WTC11 (cell line): ENCODE results near the gene DSG2. TPM values are rescaled to one million over a fixed set of nuclear protein-coding genes. Genes with fewer than 3 reads are reported as not detected.

Experiments used
- ATAC-seq: fragments of 200-7000 bp; cut with Tn5 transposase; 2 replicates; pipeline ENCODE4 v1.10.0; 2021; ENCODE audit warnings: mild to moderate bottlenecking, moderate library complexity
- CTCF ChIA-PET: fragments of 300-600 bp; sonication (Branson Sonifier 250); formaldehyde crosslinking; loops from one replicate; lab custom pipeline; 2021; ENCODE audit warnings: antibody characterized with exemption; lab: Charles Lee
- POLR2A ChIA-PET: fragments of 350-600 bp; sonication (Branson Sonifier 250); formaldehyde crosslinking; loops from one replicate; lab custom pipeline; 2021; ENCODE audit warnings: antibody characterized with exemption; lab: Charles Lee
- DNase-seq: peaks from one replicate; pipeline ENCODE4 v3.0.0; 2021; ENCODE audit warnings: low spot score
- H3K27ac Mint-ChIP-seq: 2 replicates; pipeline ENCODE4 v1.8.0; 2021; ENCODE audit warnings: mixed read lengths
- H3K27me3 Mint-ChIP-seq: 2 replicates; pipeline ENCODE4 v1.8.0; 2021; ENCODE audit warnings: low read depth, mild to moderate bottlenecking, moderate library complexity, mixed read lengths
- H3K36me3 Mint-ChIP-seq: 2 replicates; pipeline ENCODE4 v1.8.0; 2021; ENCODE audit warnings: mixed read lengths
- H3K4me1 Mint-ChIP-seq: 2 replicates; pipeline ENCODE4 v1.8.0; 2022; ENCODE audit warnings: mixed read lengths
- H3K4me3 Mint-ChIP-seq: 2 replicates; pipeline ENCODE4 v1.8.0; 2021; ENCODE audit warnings: mild to moderate bottlenecking, moderate library complexity, mixed read lengths
- H3K9me3 Mint-ChIP-seq: 2 replicates; pipeline ENCODE4 v1.8.0; 2021; ENCODE audit warnings: mixed read lengths
- ATF2 ChIP-seq: sonication (generic); formaldehyde crosslinking; IDR thresholded peaks from 2 replicates; pipeline ENCODE4 v1.8.1; 2022; ENCODE audit warnings: low read depth, missing genetic modification reagents, borderline replicate concordance
- CBFB ChIP-seq: sonication (generic); formaldehyde crosslinking; IDR thresholded peaks from 2 replicates; pipeline ENCODE4 v1.8.1; 2022; ENCODE audit warnings: mild to moderate bottlenecking, low read depth, missing genetic modification reagents
- CREB1 ChIP-seq: sonication (generic); formaldehyde crosslinking; IDR thresholded peaks from 2 replicates; pipeline ENCODE4 v1.8.0; 2023; ENCODE audit warnings: mild to moderate bottlenecking, missing genetic modification reagents
- E2F4 ChIP-seq: sonication (generic); formaldehyde crosslinking; IDR thresholded peaks from 2 replicates; pipeline ENCODE4 v1.8.1; 2022; ENCODE audit warnings: low read depth, mild to moderate bottlenecking, moderate library complexity, missing genetic modification reagents, borderline replicate concordance
- ELF4 ChIP-seq: sonication (generic); formaldehyde crosslinking; IDR thresholded peaks from 2 replicates; pipeline ENCODE4 v1.8.1; 2022; ENCODE audit warnings: low read depth, mild to moderate bottlenecking, moderate library complexity, missing genetic modification reagents
- ERG ChIP-seq: fragments of 250-450 bp; sonication (Bioruptor Pico); IDR thresholded peaks from 2 replicates; pipeline ENCODE4 v1.8.0; 2021; ENCODE audit warnings: mild to moderate bottlenecking
- ESRRA ChIP-seq: sonication (generic); formaldehyde crosslinking; IDR thresholded peaks from 2 replicates; pipeline ENCODE4 v1.8.1; 2022; ENCODE audit warnings: mild to moderate bottlenecking, missing genetic modification reagents, borderline replicate concordance
- FOXK1 ChIP-seq: sonication (generic); formaldehyde crosslinking; IDR thresholded peaks from 2 replicates; pipeline ENCODE4 v1.8.0; 2022; ENCODE audit warnings: mild to moderate bottlenecking, moderate library complexity, missing genetic modification reagents
- GRHL2 ChIP-seq: fragments of 250-450 bp; sonication (Bioruptor Pico); IDR thresholded peaks from 2 replicates; pipeline ENCODE4 v1.8.0; 2022; ENCODE audit warnings: mild to moderate bottlenecking, moderate library complexity; ENCODE audit not compliant: insufficient replicate concordance, severe bottlenecking
- HMGXB4 ChIP-seq: sonication (generic); formaldehyde crosslinking; IDR thresholded peaks from 2 replicates; pipeline ENCODE4 v1.8.1; 2023; ENCODE audit warnings: mild to moderate bottlenecking, moderate library complexity, missing genetic modification reagents
- JAZF1 ChIP-seq: fragments of 250-450 bp; sonication (Bioruptor Pico); IDR thresholded peaks from 2 replicates; pipeline ENCODE4 v1.9.0; 2021; ENCODE audit warnings: moderate library complexity, mild to moderate bottlenecking, inconsistent platforms
- JUN ChIP-seq: sonication (generic); formaldehyde crosslinking; IDR thresholded peaks from 2 replicates; pipeline ENCODE4 v1.8.0; 2023; ENCODE audit warnings: mild to moderate bottlenecking, missing genetic modification reagents
- NFYB ChIP-seq: sonication (generic); formaldehyde crosslinking; conservative IDR thresholded peaks from 2 replicates; pipeline ENCODE4 v1.8.0; 2022; ENCODE audit warnings: low read depth, missing genetic modification reagents
- PRRX2 ChIP-seq: fragments of 250-450 bp; sonication (Bioruptor Pico); IDR thresholded peaks from 2 replicates; pipeline ENCODE4 v1.8.0; 2021; ENCODE audit warnings: mild to moderate bottlenecking
- RELA ChIP-seq: sonication (generic); formaldehyde crosslinking; IDR thresholded peaks from 2 replicates; pipeline ENCODE4 v1.8.1; 2022; ENCODE audit warnings: missing genetic modification reagents, mild to moderate bottlenecking, borderline replicate concordance
- SMAD4 ChIP-seq: sonication (generic); formaldehyde crosslinking; IDR thresholded peaks from 2 replicates; pipeline ENCODE4 v1.8.0; 2022; ENCODE audit warnings: mild to moderate bottlenecking, missing genetic modification reagents
- SOX15 ChIP-seq: fragments of 250-450 bp; sonication (Bioruptor Pico); IDR thresholded peaks from 2 replicates; pipeline ENCODE4 v1.9.0; 2021; ENCODE audit warnings: mild to moderate bottlenecking
- TEAD1 ChIP-seq: sonication (generic); formaldehyde crosslinking; IDR thresholded peaks from 2 replicates; pipeline ENCODE4 v1.8.0; 2022; ENCODE audit warnings: mild to moderate bottlenecking, missing genetic modification reagents
- TEAD4 ChIP-seq: sonication (generic); formaldehyde crosslinking; IDR thresholded peaks from 2 replicates; pipeline ENCODE4 v1.8.0; 2022; ENCODE audit warnings: mild to moderate bottlenecking, missing genetic modification reagents
- TP53 ChIP-seq: sonication (generic); formaldehyde crosslinking; IDR thresholded peaks from 2 replicates; pipeline ENCODE4 v1.8.1; 2023; ENCODE audit warnings: mild to moderate bottlenecking, missing genetic modification reagents
- ZMAT4 ChIP-seq: fragments of 250-450 bp; sonication (Bioruptor Pico); IDR thresholded peaks from 2 replicates; pipeline ENCODE4 v1.9.0; 2021; ENCODE audit warnings: mild to moderate bottlenecking
- ZNF671 ChIP-seq: fragments of 250-450 bp; sonication (Bioruptor Pico); IDR thresholded peaks from 2 replicates; pipeline ENCODE4 v1.8.0; 2021; ENCODE audit warnings: mild to moderate bottlenecking
- total RNA-seq: library from RNA; stranded (reverse); gene quantifications from 3 replicates; pipeline ENCODE4 v1.2.3, GENCODE V29; 2021

The DSG2 gene
- total RNA-seq, 1 experiment from 2014 or later: 113 TPM

- no peaks in the 10 kb centered on the region for H3K36me3 Mint-ChIP-seq
- POLR2A ChIA-PET: interaction anchor here (0.7 to 1.1 kb wide), 2 partner anchors 10 to 458 kb away, joined by 3 read pairs; partner anchors contain the start of gene DSC3
- TF ChIP-seq JAZF1 (CRISPR knock-in tag): no peak
- no peak for TF ChIP-seq NFYB (CRISPR knock-in tag)
- no peak for TF ChIP-seq ELF4 (CRISPR knock-in tag)
- TF ChIP-seq ZMAT4: no peak
- no peak for TF ChIP-seq TEAD1 (CRISPR knock-in tag)
- no peak for TF ChIP-seq SMAD4
- CTCF ChIA-PET: interaction anchor here (0.7 to 1.7 kb wide), 3 partner anchors 56 to 906 kb away, joined by 3 to 12 read pairs (median 3); no protein-coding TSS in a partner anchor
- peak overlapping the region; percentile 95 for H3K4me3 Mint-ChIP-seq
- H3K27ac Mint-ChIP-seq: no peak overlapping the region
- H3K4me1 Mint-ChIP-seq: peaks cover 35% of the 10 kb centered on the region
- DNase-seq (no peak), ATAC-seq (no peak)
- peaks cover 10% of the 10 kb centered on the region for H3K27me3 Mint-ChIP-seq
- H3K9me3 Mint-ChIP-seq: no peaks in the 10 kb centered on the region
Observed at GRCh38 chr18:31500051-31500688, 2.2 kb downstream of the DSG2 start.

GRCh38 chr18:31503011-31503410, 5.0 kb downstream of the DSG2 start:
- Mint-ChIP-seq H3K4me1 (peaks cover 27% of the 10 kb centered on the region), H3K9me3 (peaks cover 10% of the 10 kb centered on the region)
- POLR2A ChIA-PET: no interaction called here
- no peak for TF ChIP-seq GRHL2 (CRISPR knock-in tag)
- TF ChIP-seq ESRRA (CRISPR knock-in tag): no peak
- TF ChIP-seq ZNF671: no peak
- TF ChIP-seq TEAD4 (CRISPR knock-in tag): no peak
- no peak for TF ChIP-seq FOXK1 (CRISPR knock-in tag)
- no peak for TF ChIP-seq CREB1 (CRISPR knock-in tag)
- TF ChIP-seq CBFB (CRISPR knock-in tag): no peak
- no peak for TF ChIP-seq ELF4 (CRISPR knock-in tag)
- TF ChIP-seq RELA (CRISPR knock-in tag): no peak
- TF ChIP-seq PRRX2: no peak
- no peak for TF ChIP-seq ERG (CRISPR knock-in tag)
- TF ChIP-seq E2F4 (CRISPR knock-in tag): no peak
- TF ChIP-seq HMGXB4 (CRISPR knock-in tag): no peak
- no peak for TF ChIP-seq ATF2 (CRISPR knock-in tag)
- TF ChIP-seq JUN (CRISPR knock-in tag): no peak
- no peak for TF ChIP-seq SOX15 (CRISPR knock-in tag)
- TF ChIP-seq TP53 (CRISPR knock-in tag): no peak
- TF ChIP-seq, all 79 proteins: peak for 0
- Mint-ChIP-seq H3K36me3 (peaks cover 16% of the 10 kb centered on the region), H3K27me3 (no peaks in the 10 kb centered on the region), H3K27ac (no peak overlapping the region), H3K4me3 (no peak overlapping the region)
- ATAC-seq (no peak), DNase-seq (no peak)
- CTCF ChIA-PET: no interaction called here
